GM19467 (cell line): ENCODE measurements around the gene USP48.
"Not testable (repeated sequence)": the region's sequence is repeated elsewhere in the genome, so short reads cannot be mapped to it uniquely, and the experiment has no call there.

Source experiments
- ATAC-seq: cut with Tn5 transposase; IDR thresholded peaks from one replicate; pipeline ENCODE4 v1.9.1; 2021; ENCODE audit warnings: mild to moderate bottlenecking, moderate library complexity; ENCODE audit not compliant: unreplicated experiment

USP48 gene

DNA sequence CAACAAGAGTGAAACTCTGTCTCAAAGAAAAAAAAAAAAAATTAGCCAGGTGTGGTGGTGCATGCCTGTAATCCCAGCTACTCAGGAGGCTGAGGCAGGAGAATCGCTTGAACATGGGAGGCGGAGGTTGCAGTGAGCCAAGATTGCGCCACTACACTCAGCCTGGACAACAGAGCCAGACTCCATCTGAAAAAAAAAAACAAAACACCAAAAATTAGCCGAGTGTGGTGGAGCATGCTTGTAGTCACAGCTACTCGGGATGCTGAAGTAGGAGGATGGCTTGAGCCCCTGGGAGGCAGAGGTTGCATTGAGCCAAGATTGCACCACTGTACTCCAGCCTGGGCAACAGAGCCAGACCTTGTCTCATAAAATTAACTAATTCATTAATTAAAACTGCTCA is 6.0 kb downstream of the USP48 start:
- not testable (repeated sequence) for ATAC-seq

GRCh38 chr1:21775985-21776562 is 6.9 kb downstream of the USP48 start:
- ATAC-seq, result no peak

GRCh38 chr1:21775550-21775914 is 7.4 kb downstream of the USP48 start:
- no peak for ATAC-seq

DNA sequence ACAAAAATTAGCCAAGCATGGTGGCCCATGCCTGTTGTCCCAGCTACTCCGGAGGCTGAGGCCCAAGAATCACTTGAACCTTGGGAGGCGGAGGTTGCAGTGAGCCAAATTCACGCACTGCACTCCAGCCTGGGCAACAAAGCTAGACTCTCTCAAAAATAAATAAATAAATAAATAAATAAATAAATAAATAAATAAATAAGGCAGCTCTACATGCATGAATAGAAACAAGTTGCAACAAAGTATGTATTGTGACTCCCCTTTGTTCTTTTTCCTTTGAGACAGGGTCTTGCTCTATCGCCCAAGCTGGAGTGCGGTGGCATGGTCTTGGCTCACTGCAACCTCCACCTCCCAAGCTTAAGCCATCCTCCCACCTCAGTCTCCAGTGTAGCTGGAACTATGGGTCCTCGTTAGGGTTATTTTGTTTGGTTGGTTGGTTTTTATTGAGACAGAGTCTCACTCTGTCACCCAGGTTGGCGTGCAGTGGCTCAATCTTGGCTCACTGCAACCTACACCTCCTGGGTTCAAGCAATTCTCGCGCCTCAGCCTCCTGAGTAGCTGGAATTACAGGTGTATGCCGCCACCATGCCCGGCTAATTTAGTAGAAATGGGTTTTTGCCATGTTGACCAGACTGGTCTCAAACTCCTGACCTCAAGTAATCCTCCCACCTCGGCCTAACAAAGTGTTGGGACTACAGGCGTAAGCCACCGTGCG is 8.0 kb downstream of the USP48 start:
- ATAC-seq, result no peak

DNA sequence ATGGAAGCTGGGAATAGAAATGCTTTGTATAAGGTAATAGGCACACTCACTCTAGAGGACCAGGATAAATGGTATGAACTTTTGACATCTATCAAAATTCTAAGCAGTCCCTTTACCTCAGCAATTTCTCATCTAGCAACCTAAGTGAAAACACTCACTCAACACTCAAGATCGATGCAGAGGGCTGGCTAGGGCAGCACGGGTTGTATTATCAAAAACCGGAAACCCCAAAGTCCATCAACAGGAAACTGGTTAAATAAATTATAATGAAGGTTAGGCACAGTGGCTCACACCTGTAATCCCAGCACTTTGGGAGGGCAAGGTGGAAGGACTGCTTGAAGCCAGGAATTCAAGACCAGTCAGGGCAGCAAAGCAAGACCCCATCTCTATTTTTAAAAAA is 9.4 kb downstream of the USP48 start:
- ATAC-seq, result peak; percentile 63

DNA sequence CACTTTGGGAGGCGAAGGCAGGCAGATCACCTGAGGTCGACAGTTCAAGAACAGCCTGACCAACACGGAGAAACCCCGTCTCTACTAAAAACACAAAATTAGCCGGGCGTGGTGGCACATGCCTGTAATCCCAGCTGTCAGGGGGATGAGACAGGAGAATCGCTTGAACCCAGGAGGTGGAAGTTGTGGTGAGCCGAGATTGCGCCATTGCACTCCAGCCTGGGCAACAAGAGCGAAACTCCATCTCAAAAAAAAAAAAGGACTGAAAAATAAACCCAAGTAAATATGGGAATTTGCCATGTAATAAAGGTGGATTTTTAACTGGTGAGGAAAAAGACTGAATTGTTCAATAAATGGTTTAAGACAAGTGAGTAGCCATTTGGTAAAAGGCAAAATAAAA is 11.3 kb downstream of the USP48 start:
- not testable (repeated sequence) for ATAC-seq

- not testable (repeated sequence) for ATAC-seq
Measured at GRCh38 chr1:21770602-21771001, 12.3 kb downstream of the USP48 start.

- no peak for ATAC-seq
Measured at GRCh38 chr1:21770201-21770600, 12.7 kb downstream of the USP48 start.

GRCh38 chr1:21767106-21767505 is 15.8 kb downstream of the USP48 start:
- ATAC-seq, result not testable (repeated sequence)

DNA sequence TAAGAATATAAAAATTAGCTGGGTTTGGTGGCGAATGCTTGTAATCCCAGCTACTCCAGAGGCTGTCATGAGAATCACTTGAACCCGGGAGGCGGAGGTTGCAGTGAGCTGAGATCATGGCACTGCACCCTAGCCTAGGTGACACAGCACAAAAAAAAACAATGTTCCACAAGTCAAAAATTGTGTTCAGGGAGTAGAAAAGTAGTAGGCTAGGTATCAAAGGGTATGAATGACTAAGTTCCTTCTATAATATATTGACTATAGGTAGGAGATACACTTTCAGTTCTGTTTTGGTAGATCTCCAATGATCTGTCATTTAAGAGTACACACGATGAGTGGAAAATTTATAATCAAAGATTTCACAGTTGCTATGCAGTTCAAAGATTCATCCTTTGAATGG is 16.7 kb downstream of the USP48 start:
- ATAC-seq, result no peak

DNA sequence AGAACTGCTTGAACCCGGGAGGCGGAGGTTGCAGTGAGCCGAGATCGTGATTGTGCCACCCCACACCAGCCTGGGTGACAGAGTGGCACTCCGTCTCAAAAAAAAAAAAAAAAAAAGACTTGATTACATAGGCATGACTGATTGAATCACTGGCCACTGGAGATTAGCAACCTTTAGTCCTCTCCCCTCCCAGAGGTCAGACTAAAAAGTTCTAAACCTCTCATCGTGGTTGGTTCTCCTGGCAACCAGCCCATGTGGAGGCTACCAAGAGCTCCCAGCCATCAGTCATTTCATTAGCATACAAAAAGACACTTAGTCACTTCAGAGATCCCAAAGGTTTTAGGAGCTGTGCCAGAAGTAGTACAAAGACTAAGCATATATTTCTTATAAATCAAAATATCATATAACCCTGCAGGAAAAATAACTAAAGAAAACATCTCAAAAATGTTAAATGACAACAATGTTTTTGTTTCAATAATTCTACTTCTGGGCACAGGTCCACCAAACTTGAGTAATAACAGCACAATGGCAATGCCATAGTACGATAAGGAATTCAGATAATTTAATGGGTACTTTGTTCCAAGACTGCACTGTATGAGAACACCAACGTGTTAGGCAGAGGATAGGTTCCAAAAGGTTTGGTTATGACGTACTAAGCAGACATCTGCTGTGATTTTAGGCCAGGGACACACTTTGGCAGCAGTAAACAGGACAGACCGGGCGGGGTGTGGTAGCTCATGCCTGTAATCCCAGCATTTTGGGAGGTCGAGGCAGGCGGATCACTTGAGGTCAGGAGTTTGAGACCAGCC is 18.1 kb downstream of the USP48 start:
- no peak for ATAC-seq

GRCh38 chr1:21763694-21764419 is 19.1 kb downstream of the USP48 start:
- no peak for ATAC-seq

- no peak for ATAC-seq
Measured at GRCh38 chr1:21763236-21763635, 19.7 kb downstream of the USP48 start.

DNA sequence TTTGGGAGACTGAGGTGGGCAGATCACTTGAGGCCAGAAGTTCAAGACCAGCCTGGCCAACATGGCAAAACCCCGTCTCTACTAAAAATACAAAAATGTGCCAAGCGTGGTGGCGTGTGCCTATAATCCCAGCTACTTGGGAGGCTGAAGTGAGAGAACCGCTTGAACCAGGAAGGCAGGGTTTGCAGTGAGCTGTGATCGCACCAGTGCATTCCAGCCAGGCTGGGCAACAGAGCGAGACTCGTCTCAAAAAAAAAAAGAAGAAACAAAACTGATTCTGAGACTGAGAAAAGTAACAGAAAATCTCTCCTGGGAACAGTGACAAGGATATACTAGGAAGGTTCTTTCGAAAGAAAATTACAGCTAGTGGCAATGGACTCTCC is 20.9 kb downstream of the USP48 start:
- ATAC-seq, result no peak

GRCh38 chr1:21761052-21761451 is 21.9 kb downstream of the USP48 start:
- no peak for ATAC-seq

DNA sequence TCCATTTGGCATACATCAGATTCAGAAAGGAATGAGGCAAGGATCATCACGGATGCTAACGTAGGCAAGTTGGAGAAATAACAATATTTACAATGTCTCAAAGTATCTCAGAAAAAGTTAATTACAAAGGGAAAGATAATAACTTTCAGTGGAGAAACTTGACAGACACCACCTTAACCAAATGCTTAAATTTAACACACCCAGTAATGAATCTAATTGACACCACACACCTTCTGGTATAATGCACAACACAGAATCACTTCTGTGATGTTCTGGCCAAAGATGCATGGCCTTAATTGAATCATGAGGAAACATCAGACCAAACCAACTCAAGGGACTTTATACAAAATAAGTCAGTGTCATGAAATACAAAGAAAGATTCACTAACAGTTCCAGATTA is 23.1 kb downstream of the USP48 start:
- no peak for ATAC-seq

DNA sequence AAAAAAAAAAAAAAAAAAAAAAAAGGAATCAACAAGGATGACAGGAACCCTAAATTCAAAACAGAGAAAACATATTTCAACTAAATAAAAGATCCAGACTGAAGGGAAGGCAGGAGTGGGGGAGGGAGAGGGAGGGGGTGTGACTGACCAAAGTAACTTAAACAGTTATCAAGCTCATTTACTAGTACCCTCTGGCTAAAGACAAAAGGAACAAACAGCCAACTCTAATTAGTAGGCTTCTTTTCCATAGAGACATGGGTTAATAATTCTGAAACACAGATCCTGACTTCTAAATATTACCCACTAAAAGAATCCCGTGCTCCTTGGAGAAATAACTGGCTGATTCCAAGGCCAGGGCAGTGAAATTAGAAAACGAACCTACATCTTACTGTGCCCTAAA is 23.8 kb downstream of the USP48 start:
- ATAC-seq, result no peak

DNA sequence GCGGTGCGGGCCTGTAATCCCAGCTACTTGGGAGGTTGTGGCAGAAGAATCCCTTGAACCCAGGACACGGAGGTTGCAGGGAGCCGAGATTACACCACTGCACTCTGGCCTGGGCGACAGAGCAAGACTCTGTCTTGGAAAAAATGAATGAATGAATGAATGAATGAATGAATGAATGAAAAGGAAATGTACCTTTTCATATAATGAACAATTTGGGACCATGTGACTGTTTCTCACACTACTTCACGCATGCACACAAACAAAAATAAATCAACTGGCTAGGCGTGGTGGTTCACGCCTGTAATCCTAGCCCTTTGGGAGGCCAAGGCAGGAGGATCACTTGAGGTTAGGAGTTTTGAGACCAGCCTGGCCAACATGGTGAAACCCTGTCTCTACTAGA is 24.3 kb downstream of the USP48 start:
- no peak for ATAC-seq

- ATAC-seq, result no peak
Measured at GRCh38 chr1:21756393-21757089, 26.4 kb downstream of the USP48 start.

DNA sequence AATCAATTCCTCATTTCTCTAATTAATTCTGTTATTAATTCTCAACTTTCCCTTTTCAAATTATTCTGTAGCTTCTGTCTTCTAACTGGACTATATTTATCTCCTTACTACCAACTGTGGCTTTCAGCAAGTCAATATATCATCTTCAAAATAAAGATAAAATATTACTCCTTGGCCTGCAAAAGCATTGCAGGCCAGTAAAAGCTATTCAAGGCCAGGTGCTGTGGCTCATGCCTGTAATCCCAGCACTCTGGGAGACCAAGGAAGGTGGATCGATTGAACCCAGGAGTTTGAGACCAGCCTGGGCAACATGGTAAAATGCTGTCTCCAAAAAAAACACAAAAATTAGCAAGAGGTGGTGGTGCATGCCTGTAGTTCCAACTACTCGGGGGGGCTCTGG is 27.9 kb downstream of the USP48 start:
- ATAC-seq, result no peak

DNA sequence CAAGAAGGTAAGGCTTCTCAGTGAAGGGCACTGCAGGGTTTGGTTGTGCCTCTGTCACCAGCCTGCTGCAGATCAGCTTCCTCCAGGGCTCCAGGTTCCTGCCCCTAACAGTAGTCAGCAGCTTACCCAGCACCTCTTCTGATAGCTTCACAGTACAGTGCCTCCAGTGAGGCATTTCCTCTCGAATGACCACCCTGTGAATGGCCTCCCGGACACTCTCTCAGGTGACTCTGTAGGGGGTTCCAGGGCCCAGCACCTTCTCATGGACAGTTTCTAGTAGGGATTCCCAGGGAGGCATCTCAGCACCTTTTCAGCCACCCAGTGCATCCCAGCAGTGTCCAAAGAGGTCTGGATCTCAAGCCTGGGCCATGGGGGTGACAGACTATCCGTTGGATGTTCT is 28.4 kb downstream of the USP48 start:
- no peak for ATAC-seq
